NCI-H1417 treated with DMSO at 0.1 percent for 48 hours (cell line): ENCODE measurements around the gene TPRG1.
A peak's percentile ranks its signal among the peaks of the same experiment; 100 is the strongest.

Experiments
- DNase-seq: peaks from one replicate; lab custom pipeline; 2025; lab: John Stamatoyannopoulos, UW

The TPRG1 gene

GRCh38 chr3:189355481-189356201, 183.9 kb downstream of the TPRG1 start:
- no peak for DNase-seq

DNA sequence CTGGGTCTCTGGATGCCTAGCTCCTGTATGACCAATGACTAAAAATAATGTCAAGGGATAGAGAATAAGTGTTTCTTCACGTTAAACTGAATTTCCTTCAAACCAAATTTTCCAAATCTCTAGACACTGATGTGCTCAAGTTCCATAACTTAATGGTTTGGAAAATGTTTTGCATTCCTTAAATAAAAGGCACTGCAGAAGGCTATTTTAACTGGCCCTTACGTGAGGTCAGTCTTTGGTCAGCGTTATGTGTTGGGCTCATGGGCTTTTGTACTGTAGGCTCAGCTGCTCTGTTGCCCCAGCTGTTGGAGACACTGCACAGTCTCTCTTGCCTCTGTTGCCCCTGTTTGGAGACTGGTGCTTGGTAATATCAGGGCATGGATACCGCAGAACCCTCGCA, 188.5 kb downstream of the TPRG1 start:
- no peak for DNase-seq

DNA sequence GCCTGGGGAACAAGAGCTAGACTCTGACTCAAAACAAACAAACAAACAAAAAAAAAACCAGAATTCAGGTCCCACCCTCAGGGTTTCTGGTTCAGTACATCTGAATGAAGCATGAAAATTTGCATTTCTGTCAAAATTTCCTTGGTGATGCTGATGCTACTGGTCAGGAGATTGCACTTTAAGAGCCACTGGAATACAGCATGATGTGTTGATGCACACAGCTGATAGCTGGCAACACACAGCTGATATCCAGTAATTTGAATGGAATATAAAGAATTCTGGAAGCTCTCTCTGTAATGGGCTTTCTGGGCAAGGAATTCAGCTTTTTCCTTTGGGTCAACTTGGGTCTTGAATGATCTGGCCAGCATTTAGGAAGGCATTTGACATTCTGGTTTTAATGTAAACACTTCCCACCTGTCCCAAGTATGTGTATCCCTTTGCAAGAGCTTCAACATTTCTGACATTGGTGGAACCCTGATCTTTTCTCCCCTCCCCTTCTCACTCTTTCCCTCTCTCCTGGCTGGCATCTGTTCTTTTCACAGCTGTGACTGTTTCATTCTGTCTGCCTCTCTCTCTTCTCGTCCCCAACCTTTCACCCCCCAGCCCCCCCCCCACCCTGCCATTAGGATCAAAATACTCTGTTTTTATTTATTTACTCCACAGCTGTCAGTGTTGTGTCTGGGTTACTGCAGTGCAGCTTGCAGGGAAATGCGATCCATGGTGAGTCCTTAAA, 189.5 kb downstream of the TPRG1 start:
- no peak for DNase-seq

DNA sequence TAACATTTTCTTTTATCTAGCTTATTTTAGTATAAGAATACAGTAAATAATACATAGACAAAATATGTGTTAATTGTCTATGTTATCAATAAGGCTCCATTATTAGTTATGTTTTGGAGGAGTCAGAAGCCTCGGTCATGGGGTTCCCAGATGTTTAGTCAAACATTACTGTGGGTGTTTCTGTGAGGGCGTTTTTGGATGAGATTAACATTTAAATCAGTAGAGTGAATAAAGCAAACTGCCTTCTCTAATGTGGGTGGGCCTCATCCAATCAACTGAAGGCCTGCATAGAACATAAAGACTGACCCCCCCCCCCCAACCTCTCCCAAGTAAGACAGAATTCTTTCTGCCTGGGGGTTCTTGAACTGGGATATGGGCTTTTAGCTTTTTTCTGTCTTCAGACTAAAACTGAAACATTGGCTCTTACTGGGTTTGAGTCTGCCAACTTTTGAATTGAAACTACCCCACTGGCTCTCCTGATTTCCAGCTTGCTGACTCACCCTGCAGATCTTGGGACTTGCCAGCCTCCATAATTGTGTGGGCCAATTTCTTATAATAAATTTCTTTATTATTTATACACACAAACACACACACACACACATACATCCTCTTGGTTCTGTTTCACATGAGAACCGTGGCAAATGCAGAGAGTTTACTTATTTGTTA, 192.0 kb downstream of the TPRG1 start:
- DNase-seq, result no peak

DNA sequence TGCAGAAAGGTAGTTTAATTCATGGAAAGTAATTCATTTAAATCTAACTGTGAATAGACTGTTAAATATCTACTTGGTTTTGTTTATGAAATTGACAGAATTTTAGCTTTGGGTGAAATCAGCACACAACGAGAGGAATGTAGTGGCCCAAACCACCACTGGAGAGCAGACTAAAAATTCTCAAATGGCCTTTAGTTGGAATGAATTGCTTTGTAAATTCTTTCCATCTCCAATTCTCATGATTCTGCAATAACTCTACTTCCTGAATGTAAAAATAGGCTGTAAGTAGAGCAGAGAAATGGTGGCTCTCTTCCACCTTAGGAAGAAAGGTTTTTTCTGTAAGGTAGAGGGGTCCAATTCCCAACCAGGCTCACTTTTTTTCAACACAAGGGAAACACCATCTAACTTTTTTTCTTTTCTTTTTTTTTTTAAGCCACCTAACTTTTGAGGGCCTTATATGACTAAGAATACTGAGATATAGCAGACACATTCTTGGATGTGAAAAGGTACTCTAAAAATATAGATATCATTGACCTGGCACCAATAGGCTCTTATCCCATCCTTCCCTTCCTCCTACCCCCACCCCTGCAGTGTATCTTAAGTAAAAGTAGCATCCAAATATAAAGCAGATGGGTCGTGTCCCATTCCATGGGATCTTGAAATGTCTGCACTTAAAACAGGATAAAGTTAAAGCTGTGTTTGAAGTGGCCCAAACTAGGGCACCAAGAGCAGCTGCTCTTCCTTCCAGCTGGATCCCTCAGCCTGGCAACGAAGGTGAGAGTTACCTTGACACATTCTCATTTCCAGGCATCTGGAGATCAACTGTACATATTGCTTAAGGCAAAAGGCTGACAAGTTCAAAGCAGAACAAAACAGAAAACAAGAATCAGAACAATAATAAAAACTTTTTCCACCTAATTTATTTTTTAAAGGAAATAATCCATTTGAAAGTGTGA, 194.1 kb downstream of the TPRG1 start:
- DNase-seq, result no peak

DNA sequence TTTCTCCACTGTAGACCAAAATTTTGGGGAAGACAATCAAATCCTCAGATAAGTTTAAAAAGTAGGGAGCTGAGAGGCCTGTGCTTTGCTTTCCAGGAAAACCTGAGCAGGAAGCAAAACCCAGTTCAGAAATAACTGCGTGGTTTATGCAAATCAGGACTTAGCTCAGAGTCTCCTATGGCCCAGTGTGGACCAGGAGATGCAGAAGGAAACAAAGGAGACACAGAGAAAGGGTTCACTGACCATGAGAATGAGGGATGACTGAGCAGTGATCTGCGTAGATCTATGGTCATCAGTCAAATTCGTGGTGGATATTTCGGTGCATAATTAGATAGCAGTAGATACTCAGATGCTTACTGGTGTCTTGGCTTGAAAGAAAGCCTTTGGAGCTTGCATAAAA, 196.6 kb downstream of the TPRG1 start:
- DNase-seq, result no peak

- no peak for DNase-seq
Measured at GRCh38 chr3:189369636-189370035, 197.9 kb downstream of the TPRG1 start.

DNA sequence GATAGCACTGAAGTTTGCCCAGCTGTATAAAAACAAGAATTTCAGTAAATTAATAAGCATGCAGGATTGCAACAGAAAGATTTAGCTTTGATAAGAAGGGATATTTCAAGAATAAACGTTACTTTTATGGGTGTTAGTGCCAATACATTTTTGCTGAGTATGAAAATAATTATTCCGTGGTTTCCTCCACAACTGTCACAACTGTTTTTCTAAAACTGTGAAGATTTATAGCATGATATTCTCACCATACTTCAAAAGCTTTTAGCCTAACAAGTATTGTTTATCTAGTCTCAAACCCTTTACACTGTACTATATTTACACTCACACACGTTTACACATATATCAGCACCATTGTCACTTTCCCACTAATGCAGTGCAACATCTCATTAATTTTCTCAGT, 200.5 kb downstream of the TPRG1 start:
- peak; percentile 84 for DNase-seq
